Gastroesophageal sphincter (tissue), 3 donors: ENCODE results near the gene PTPRN2.

Experiments
- CTCF ChIP-seq, 4 experiments: fragments of 200-600 bp in 2 of 4; fragments of 450-650 bp in 2 of 4; sonication (generic) in 1 of 4; IDR thresholded peaks; one replicate each; pipeline ENCODE4 v1.5.1; 2017 to 2019; ENCODE audit warnings: antibody characterized with exemption in 4 of 4, mild to moderate bottlenecking in 2 of 4, moderate library complexity in 2 of 4
- EP300 ChIP-seq: sonication (generic); formaldehyde crosslinking; IDR thresholded peaks from one replicate; pipeline ENCODE4 v1.6.1; 2017; ENCODE audit warnings: antibody characterized with exemption, mild to moderate bottlenecking

GRCh38 chr7:158556721-158557440, 30.7 kb downstream of the PTPRN2 start:
- no peak for TF ChIP-seq EP300
- no peak for TF ChIP-seq CTCF (IDR thresholded peaks at IDR 0.05)
